Urinary bladder (tissue), 4 donors: Measurements from ENCODE around the gene PAPSS2. TPM values are rescaled to one million over a fixed set of nuclear protein-coding genes. Genes with fewer than 3 reads are reported as not detected.

ENCODE experiments used
- DNase-seq: peaks from one replicate; pipeline ENCODE4 v3.0.0-alpha.2; 2015; ENCODE audit errors: extremely low spot score
- H3K27ac ChIP-seq: one replicate; pipeline ENCODE4 v1.5.1; 2013; ENCODE audit warnings: low read depth, mild to moderate bottlenecking, moderate library complexity
- H3K36me3 ChIP-seq: one replicate; pipeline ENCODE4 v1.6.1; 2013; ENCODE audit warnings: mild to moderate bottlenecking, moderate library complexity; ENCODE audit not compliant: insufficient read depth
- H3K4me1 ChIP-seq: one replicate; pipeline ENCODE4 v1.6.1; 2013; ENCODE audit warnings: mild to moderate bottlenecking, moderate library complexity; ENCODE audit not compliant: insufficient read depth
- H3K4me3 ChIP-seq: one replicate; pipeline ENCODE4 v1.5.1; 2013; ENCODE audit warnings: low read depth, low read length
- WGBS: extraction: QIAGEN DNeasy Blood & Tissue Kit; methylation state at CpG from one replicate; pipeline ENCODE4 v1.1.7; 2013; 5-methylcytosine and 5-hydroxymethylcytosine counted together
- polyA plus RNA-seq: library from polyadenylated mRNA; stranded (reverse); fragments of 200-250 nt; gene quantifications from one replicate; pipeline ENCODE4 v1.2.3, GENCODE V29; 2013
- total RNA-seq: library from RNA; depleted of rRNA; stranded (reverse); fragments of >200 nt; gene quantifications from one replicate; pipeline ENCODE4 v1.2.3, GENCODE V29; 2014
- donor health status: healthy with polysubstance abuse.
- donor health status: healthy.

PAPSS2 gene
- total and polyA plus RNA-seq, 2 donors, result 10.2 to 40.2 TPM

DNA sequence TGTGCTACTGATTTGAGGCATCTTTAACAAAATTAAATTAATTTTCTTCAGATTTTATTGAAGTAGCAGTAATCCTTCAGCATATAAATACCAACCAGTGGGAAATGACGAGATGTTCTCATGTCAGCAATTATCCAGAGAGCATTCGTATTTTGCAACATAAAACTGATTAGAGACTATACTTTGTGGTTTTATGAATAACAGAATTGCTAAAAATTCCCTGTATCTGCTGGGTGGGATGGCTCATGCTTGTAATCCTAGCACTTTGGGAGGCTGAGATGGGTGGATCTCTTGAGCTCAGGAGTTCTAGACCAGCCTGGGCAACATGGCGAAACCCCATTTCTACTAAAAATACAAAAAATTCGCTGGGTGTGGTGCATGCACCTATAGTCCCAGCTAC lies 101.5 kb downstream of the PAPSS2 start:
- WGBS, result 95% methylated on average over 4 of the region's 4 CpGs
- Histone ChIP-seq H3K4me1 (no peaks in the 10 kb centered on the region), H3K27ac (no peak overlapping the region), H3K4me3 (no peak overlapping the region), H3K36me3 (peaks cover 3% of the 10 kb centered on the region)
- DNase-seq, result no peak

DNA sequence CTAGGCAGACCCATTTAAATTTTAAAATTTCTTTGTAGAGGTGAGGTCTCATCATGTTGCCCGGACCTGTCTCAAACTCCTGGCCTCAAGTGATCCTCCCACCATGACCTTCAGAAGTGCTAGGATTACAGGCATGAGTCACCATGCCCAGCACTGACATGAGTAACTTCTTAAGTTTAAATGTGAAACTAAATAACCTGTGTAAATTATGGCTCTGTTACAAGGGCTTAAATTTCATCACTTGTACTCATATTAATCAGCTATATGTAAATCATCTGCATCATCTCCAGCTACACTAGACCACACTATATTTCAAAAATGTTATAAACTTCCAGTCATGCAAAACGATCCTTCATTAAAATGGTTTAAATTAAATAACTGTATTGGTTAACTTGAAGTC lies 102.2 kb downstream of the PAPSS2 start:
- 75% methylated on average over 2 of the region's 2 CpGs for WGBS
- no peak for DNase-seq
- H3K4me3 ChIP-seq, result no peak overlapping the region
- H3K36me3 ChIP-seq, result peaks cover 1% of the 10 kb centered on the region
- no peak overlapping the region for H3K27ac ChIP-seq
- H3K4me1 ChIP-seq, result no peaks in the 10 kb centered on the region

DNA sequence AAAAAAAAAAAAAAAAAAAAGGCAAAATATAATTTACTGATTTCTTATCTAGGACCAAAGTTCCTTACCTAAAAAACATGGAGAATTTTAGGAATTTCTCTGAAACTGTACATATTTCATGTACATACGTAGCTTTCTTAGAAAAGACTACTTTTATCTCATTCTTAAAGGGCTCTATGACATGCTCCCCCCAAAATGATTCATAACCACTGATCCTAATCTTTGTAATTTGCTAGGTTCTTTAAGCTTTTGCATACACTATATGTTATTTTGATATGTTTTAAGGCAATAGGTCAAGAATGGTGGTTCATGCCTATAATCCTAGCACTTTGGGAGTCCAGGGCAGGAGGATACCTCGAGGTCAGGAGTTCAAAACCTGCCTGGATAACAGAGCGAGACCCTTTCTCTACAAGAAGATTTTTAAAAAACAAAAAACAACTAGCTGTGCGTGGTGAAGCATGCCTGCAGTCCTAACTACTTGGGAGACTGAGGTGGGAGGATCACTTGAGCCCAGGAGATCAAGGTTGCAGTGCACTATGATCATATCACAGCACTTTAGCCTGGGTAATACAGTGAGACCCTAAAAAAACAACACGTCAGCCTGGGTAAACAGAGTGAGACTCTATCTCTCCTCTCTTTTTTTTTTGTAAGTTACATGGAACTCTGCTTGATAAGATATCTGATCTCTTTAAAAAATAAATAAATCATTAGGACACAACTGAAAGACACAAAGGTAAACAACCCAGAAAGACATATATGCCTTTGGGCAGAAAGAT lies 103.6 kb downstream of the PAPSS2 start:
- 91% methylated on average over 5 of the region's 5 CpGs for WGBS
- peaks cover 1% of the 10 kb centered on the region for H3K36me3 ChIP-seq

DNA sequence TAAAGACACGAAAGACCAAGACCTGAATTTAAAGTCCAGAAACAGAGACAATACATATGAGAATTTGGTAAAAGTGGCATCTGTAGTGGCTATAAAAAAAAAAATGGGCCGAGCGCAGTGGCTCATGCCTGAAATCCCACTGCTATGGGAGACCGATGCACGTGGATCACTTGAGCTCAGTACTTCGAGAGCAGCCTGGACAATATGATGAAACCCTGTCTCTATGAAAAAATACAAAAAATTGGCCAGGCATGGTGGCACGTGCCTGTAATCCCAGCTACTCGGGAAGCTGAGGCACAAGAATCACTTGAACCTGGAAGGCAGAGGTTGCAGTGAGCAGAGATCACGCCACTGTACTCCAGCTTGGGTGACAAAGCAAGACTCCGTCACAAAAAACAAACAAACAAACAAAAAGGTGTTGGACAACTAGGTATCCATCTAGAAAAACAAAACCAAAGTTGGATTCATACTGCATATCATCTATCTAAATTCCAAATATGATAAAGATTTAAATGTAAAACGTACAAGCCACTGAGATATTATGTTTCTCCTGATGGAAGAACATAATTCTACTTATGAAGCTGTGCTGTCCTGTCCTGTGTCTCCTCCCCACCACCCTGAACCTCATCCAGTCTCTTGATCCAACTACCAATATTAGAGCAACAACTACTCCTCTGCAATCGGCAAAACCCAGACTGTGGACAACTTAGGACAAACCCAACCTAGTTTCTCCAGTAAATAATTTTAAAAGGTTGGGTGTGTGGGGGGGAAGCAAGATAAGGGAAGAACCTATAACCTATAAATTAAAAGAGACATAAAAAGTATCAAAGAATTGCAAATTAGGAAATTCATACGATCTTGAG lies 104.6 kb downstream of the PAPSS2 start:
- no peak for DNase-seq
- Histone ChIP-seq H3K4me3 (no peak overlapping the region), H3K27ac (no peak overlapping the region), H3K4me1 (no peaks in the 10 kb centered on the region), H3K36me3 (peaks cover 1% of the 10 kb centered on the region)
- WGBS, result 94% methylated on average over 13 of the region's 13 CpGs

More for the DNA sequence above, 103.6 kb downstream of the PAPSS2 start:
- DNase-seq, result no peak
- H3K27ac ChIP-seq, result no peak overlapping the region
- no peaks in the 10 kb centered on the region for H3K4me1 ChIP-seq
- H3K4me3 ChIP-seq, result no peak overlapping the region

DNA sequence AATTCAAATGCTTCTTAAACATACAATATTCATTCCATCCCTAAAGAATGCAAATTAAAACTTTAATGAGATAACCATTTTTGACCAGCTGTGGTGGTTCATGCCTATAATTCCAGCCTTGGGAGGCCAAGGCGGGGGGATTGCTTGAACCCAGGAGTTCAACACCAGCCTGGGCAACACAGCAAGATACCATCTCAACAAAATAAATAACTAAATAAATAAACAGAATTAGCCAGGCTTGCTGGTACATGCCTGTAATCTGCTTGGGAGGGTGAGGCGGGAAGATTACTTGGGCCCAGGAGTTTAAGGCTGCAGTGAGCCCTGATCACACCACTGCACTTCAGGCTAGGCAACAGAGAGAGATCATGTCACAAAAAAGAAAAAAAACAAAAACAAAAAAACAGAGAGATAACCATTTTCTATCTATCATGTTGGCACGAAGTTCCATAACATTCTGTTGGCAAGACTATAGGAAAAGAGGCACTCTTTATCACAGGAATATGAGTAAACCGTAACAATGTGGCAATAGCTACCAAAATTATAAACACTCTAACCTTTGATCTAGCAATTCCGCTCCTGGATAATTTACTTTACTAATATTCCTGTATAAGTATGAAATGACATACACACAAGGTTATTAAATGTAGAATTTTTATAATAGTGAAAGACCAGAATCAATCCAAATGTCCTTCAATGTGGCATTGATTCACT lies 106.1 kb downstream of the PAPSS2 start:
- WGBS, result 85% methylated on average over 5 of the region's 5 CpGs
- Histone ChIP-seq H3K36me3 (no peaks in the 10 kb centered on the region), H3K4me3 (no peak overlapping the region), H3K27ac (no peak overlapping the region), H3K4me1 (no peaks in the 10 kb centered on the region)
- no peak for DNase-seq

DNA sequence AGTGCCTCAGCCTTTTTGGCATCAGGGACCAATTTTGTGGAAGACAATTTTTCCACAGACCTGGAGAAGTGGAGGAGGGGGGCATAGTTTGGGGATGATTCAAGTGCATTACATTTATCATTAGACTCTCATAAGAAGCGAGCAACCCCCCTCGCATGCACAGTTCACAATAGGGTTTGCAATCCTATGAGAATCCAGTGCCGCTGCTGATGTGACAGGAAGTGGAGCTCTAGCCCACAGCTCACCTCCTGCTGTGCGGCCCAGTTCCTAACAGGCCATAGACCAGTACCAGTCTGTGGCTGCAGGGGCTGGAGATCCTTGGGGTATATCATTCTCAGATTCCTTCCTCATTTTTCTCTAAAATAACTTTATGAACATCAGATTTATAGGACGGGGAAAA lies 107.6 kb downstream of the PAPSS2 start:
- no peaks in the 10 kb centered on the region for H3K36me3 ChIP-seq
- 93% methylated on average over 5 of the region's 5 CpGs for WGBS

DNA sequence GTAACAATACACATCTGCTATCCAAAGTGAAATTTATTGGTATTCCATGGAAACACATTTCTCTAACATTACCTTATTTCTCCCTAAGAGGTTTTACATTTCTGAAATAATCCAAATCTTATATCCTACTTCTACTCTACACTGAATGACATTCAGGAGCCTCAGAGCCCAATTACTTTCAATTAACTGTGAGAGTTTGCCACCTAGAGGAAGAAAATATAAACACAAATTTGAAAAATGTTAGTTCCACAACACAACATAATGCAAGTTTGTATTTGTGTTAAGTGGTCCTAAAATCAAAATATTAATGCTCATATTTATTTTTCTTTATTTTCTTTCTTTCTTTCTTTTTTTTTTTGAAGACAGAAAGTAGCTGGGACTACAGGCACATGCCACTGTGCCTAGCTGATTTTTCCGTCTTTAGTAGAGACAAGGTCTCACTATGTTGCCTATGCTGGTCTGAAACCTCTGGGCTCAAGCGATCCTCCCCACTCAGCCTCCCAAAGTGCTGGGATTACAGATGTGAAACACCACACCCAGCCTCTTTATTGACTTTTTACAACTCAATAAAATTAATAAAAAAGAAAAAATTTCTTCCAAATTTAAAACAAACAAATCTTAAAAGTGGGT lies 112.3 kb downstream of the PAPSS2 start:
- Histone ChIP-seq H3K36me3 (no peaks in the 10 kb centered on the region), H3K4me1 (no peaks in the 10 kb centered on the region), H3K27ac (no peak overlapping the region), H3K4me3 (no peak overlapping the region)
- DNase-seq, result no peak
- WGBS, result 93% methylated on average over 2 of the region's 2 CpGs

More for the DNA sequence above, 107.6 kb downstream of the PAPSS2 start:
- Histone ChIP-seq H3K27ac (no peak overlapping the region), H3K4me1 (no peaks in the 10 kb centered on the region), H3K4me3 (no peak overlapping the region)
- DNase-seq, result no peak

DNA sequence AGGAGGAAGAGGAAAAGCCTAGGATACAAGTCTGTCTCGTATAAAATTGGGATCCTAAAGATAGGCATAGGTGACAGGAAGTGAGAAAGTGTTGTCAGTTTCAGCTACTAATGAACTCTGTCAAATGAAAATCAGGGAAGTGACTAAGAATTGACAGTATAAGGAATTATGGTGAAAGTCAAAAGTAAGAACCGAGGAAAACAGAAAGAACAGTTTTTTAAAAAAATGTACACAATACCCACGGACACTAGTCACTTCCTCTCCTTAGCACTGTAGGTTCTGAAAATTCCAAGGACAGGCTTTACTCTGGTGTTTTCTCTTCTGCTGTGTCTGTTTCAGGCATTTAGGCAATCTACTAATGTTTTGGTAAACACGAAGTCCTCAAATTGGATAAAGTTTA lies 116.1 kb downstream of the PAPSS2 start:
- no peaks in the 10 kb centered on the region for H3K36me3 ChIP-seq
- H3K27ac ChIP-seq, result peak overlapping the region; percentile 38
- H3K4me1 ChIP-seq, result no peaks in the 10 kb centered on the region
- H3K4me3 ChIP-seq, result no peak overlapping the region
- no peak for DNase-seq
- 50% methylated on average over 4 of the region's 4 CpGs for WGBS

DNA sequence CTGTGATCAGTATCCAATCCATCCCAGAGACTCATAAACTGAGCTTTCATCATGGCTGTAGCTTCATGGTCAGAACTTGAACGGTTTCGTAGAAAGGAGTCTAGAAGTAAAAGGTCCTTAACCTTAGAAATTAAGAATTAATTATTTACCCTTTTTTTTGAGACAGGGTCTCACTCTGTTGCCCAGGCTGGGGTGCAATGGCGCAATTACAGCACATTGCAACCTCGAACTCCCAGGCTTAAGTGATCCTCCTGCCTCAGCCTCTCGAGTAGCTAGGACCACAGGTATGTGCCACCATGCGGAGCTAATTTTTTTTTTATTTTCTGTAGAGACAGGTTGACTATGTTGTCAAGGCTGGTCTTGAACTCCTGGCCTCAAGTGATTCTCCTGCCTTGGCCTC lies 116.7 kb downstream of the PAPSS2 start:
- no peak overlapping the region for H3K27ac ChIP-seq
- H3K4me1 ChIP-seq, result no peaks in the 10 kb centered on the region
- 92% methylated on average over 6 of the region's 6 CpGs for WGBS
- H3K36me3 ChIP-seq, result no peaks in the 10 kb centered on the region
- no peak for DNase-seq
- H3K4me3 ChIP-seq, result no peak overlapping the region

DNA sequence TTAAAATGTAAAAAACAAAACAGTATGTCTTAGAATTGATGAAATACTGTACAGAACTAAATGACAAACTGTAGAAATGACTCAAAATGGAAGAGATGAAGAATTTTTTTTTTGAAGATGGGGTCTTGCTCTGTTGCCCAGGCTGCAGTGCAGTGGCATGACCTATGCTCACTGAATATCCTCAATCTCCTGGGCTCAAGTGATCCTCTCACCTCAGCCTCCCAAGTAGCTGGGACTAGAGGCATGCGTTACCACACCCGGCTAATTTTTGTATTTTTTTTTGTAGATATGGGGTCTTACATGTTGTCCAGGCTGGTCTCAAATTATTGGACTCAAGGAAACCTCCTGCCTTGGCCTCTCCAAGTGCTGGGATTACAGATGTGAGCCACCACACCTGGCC lies 121.9 kb downstream of the PAPSS2 start:
- Histone ChIP-seq H3K4me3 (no peak overlapping the region), H3K36me3 (peaks cover 2% of the 10 kb centered on the region), H3K4me1 (no peaks in the 10 kb centered on the region), H3K27ac (no peak overlapping the region)
- DNase-seq, result no peak
- WGBS, result 98% methylated on average over 2 of the region's 2 CpGs

DNA sequence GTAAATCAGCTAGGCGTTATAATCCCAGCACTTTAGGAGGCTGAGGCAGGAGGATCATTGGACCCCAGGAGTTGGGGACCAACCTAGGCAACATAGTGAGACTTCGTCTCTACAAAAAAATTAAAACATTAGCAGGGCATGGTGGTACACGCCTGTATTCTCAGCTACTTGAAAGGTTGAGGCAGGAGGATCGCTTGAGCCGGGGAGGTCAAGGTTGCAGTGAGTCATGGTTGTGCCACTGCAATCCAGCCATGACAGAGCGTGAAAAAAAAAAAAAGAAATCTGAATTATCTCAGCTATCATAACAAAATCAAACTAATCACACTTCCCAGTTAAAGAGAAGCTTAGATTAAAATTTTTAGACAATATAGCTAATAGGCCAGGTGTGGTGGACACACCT lies 123.0 kb downstream of the PAPSS2 start:
- Histone ChIP-seq H3K4me1 (no peaks in the 10 kb centered on the region), H3K27ac (no peak overlapping the region), H3K36me3 (peaks cover 2% of the 10 kb centered on the region), H3K4me3 (no peak overlapping the region)
- DNase-seq, result no peak
- whole genome bisulfite sequencing, result 98% methylated on average over 6 of the region's 6 CpGs

DNA sequence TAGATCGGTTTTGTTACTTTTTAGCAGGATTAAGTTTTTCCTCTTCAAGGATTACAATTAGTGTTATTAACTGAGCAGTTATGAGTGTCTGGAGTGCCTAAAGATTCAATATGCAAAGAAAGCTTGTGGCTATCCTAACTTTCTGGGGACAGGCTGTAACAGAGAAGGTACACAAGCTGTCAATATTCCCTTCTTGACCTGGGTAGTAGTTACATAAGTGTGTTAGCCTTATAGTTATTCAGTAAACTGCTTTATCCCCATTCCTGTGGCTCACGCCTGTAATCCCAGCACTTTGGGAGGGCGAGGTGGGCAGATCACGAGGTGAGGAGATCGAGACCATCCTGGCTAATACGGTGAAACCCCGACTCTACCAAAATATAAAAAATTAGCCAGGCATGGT lies 126.7 kb downstream of the PAPSS2 start:
- WGBS, result 95% methylated on average over 7 of the region's 7 CpGs
- H3K4me1 ChIP-seq, result no peaks in the 10 kb centered on the region
- H3K4me3 ChIP-seq, result no peak overlapping the region
- peaks cover 2% of the 10 kb centered on the region for H3K36me3 ChIP-seq
- H3K27ac ChIP-seq, result no peak overlapping the region
- DNase-seq, result no peak

DNA sequence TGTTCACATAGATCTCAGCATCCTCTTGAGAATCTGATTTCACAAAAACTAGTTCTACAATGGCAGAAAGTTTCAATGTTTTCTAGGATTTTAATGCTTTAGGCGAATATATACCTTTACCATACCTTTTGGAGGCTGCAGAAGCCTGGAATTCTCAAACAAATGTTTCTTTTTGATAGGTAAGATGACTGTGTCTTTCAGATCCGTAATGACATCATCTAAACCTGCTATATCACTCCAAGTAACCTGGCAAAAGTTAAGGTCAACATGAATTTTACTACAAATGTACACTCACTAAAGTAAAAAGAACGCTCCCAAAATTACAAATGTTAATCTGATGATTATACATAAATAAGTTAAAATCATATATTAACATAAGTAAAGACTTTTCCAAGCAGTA lies 130.5 kb downstream of the PAPSS2 start:
- Histone ChIP-seq H3K27ac (no peak overlapping the region), H3K36me3 (no peaks in the 10 kb centered on the region), H3K4me3 (no peak overlapping the region), H3K4me1 (no peaks in the 10 kb centered on the region)
- DNase-seq, result no peak
- WGBS, result 97% methylated on average over 3 of the region's 3 CpGs
